ENCODE results near the gene MYO9A.
"Not testable (repeated sequence)": the region's sequence is repeated elsewhere in the genome, so short reads cannot be mapped to it uniquely, and the experiment has no call there.

MYO9A gene

GRCh38 chr15:72136170-72137051 is 18.5 kb upstream of the MYO9A start:
- DNase-seq, result no peak

DNA sequence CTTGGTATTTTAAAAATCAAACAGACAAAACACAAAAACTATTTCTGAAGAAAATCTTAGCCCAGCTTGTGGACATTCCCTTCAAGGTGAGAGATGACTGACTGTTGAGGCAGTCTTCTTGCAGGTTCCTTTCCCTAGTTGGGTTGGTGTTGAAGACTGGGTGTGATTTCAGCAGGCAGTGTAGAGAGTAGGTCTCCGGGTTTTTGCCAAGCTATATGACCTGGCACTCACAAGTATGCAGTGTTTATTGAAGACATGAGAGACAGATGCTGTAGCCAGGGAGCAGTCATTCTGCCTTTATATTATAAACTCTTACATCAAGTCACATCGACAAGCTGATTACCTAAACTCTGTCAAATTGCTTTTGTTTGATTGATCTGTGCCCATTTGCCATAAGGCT is 17.8 kb upstream of the MYO9A start:
- DNase-seq, result no peak

GRCh38 chr15:72133211-72133610 is 15.3 kb upstream of the MYO9A start:
- no peak for DNase-seq

- no peak for DNase-seq
Measured at GRCh38 chr15:72131922-72132321, 14.0 kb upstream of the MYO9A start.

- DNase-seq, result no peak
Measured at GRCh38 chr15:72130272-72130671, 12.3 kb upstream of the MYO9A start.

DNA sequence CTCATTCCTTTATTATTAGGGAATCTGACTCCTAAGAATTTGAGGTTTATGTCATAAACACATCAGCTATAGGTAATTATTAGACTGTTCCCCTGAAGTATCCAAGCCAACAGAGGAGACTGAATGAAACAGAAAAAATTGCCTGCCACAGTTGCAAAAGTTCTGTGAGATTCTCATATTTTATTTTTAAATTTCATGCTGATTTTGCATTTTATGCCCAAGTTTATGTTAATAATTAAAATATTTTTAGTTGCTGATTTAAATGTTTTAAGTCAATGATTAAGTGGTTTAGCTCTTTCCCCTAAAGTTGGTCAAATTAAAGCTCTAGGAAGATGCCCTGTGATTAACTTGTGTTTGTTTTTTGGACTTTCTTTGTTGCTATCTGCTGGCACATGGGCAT is 10.4 kb upstream of the MYO9A start:
- no peak for DNase-seq

GRCh38 chr15:72127724-72128322 is 9.9 kb upstream of the MYO9A start:
- no peak for DNase-seq

DNA sequence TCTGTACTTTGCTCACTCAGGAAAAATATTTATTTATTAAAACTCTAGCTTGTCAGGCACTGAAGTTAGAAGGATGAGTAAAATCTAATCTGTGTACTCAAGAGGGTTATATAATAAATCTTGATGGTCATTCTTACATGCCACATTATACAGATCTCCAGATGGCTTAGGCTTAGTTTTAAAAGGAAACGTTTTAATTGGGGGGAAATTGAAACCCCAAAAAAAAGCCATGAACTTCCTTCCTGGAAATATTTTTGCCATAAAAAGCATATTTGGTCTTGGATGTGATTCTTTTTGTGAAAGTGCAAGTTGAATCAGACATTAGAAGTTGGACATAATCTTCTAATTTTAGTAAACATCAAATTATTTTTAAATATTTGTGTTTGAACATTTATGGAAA is 6.3 kb upstream of the MYO9A start:
- DNase-seq, result no peak

GRCh38 chr15:72117486-72118016 is 399 bp downstream of the MYO9A start:
- DNase-seq, result no peak

DNA sequence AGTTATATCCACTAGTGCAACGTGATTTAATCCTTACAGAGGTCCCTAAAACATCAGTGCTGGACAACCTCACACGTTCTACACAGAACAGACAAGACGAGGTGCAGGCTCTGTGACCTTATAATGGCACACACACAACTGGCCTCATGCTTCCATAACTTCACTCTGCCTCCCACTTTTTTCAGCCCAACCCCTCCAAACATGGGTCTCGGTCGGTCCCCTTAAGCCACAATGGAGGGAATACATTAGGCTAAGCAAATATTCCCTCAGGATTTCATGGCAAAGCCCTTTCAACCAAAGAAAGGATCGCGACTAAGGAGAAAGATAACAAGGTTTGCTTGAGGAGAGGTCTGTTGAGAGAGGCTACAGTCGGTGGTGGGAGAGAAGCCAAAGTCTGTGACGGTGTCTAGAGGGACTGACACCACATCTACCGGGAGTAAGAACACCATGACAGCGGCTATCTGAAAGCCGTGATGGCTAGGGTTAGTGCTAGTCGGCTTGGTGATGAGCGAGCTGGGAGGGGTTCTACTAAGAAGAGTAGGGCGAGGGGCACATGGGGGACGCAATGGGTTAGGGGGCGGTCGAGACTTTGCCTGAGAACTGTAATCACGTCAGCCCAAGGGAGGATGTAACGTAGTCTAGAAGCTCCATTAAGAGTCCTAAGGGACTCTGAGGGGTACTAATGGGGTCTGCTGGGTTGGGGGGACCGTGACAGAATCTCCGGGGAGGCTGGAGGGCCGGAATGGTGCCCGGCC is 1.0 kb downstream of the MYO9A start:
- DNase-seq, result no peak

- no peak for DNase-seq
Measured at GRCh38 chr15:72113347-72114031, 4.5 kb downstream of the MYO9A start.

- DNase-seq, result no peak
Measured at GRCh38 chr15:72112805-72113204, 5.1 kb downstream of the MYO9A start.

DNA sequence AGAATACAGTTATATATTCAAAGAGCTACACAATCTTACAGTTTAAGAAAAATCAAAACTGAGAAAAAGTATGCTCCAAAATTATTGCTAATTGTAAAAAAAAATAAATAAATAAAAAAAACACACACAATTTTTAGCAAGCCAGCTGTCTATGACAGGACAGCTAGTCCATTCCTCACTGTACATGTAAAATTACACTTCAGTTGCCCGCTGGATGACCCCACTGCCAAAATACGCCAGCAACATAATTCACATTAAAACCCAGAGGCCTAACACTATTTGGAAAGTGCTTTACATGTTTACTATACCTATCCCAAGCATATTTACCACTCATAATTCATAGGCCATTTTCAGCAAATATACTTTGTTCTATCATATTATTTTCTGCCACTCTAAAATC is 5.8 kb downstream of the MYO9A start:
- DNase-seq, result no peak

DNA sequence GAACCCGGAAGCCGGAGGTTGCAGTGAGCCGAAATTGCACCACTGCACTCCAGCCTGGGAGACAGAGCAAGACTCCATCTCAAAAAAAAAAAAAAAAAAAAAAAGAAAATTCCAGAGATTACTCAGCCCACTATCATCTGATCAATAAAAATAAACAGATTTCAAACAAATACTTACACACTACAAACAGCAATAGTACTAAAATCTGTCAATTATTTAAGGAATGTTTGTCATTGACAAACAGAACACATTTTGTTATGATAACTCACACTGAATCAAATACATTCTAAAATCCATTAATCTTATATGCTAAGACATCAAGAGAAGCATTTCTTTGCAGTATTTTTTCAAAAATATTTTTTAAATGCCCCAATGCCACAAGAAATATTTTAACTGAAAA is 7.6 kb downstream of the MYO9A start:
- no peak for DNase-seq

- DNase-seq, result no peak
Measured at GRCh38 chr15:72106068-72106467, 11.9 kb downstream of the MYO9A start.

DNA sequence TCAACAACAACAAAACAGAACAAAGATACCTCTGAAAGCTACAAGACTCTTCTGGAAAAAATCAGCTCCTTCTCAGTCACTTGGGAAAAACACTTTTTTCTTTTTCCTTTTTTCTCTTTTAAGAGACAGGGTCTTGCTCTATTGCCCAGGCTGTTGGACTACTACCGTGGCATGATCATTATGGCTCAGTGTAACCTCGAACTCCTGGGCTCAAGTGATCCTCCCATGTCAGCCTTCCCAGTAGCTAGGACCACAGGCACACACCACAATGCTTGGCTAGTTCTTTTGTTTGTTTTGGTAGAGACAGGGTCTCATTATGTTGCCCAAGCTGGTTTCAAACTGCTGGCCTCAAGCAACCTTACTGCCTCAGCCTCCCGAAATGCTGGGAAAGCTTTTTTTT is 12.8 kb downstream of the MYO9A start:
- DNase-seq, result no peak

DNA sequence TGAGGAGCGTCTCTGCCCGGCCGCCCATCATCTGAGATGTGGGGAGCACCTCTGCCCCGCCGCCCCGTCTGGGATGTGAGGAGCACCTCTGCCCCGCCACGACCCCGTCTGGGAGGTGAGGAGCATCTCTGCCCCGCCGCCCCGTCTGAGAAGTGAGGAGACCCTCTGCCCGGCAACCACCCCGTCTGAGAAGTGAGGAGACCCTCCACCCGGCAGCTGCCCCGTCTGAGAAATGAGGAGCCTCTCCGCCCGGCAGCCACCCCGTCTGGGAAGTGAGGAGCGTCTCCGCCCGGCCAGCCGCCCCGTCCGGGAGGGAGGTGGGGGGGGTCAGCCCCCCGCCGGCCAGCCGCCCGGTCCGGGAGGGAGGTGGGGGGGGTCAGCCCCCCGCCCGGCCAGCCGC is 17.4 kb downstream of the MYO9A start:
- DNase-seq, result not testable (repeated sequence)

DNA sequence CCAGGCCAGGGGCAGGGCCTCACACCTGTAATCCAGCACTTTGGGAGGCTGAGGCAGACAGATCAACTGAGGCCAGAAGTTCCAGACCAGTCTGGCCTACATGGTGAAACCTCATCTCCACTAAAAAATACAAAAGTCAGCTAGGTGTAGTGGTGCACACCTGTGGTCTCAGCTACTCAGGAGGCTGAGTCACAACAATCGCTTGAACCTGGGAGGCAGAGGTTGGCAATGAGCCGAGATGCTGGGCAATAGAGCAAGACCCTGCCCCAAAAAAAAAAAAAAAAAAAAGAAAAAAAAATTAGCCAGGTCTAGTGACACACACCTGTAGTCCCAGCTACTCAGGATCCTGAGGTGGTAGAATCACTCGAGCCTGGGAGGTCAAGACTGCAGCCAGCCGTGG is 18.8 kb downstream of the MYO9A start:
- DNase-seq, result no peak

DNA sequence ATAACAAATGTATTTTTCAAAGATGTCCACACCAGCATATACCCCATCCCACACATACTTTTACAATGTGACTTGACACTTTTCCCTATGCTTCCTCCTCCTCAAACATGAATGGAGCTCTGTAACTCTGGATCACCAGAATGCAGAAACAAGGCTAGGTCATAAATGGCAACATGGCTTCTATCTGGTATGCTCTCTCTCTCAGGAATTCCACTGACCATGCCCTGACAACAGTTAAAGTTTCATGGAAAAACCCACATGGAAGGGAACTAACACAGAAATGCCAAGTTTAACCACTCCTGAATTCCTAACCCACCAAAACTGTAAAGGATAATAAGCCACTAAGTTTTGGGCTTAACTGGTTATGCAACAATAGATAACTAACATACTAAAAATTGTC is 19.9 kb downstream of the MYO9A start:
- DNase-seq, result no peak

- no peak for DNase-seq
Measured at GRCh38 chr15:72096796-72097195, 21.2 kb downstream of the MYO9A start.

GRCh38 chr15:72092691-72093090 is 25.3 kb downstream of the MYO9A start:
- no peak for DNase-seq

- DNase-seq, result no peak
Measured at GRCh38 chr15:72092006-72092405, 25.9 kb downstream of the MYO9A start.
